ENCODE data around the gene RAB17. TPM values are rescaled to one million over a fixed set of nuclear protein-coding genes. Genes with fewer than 3 reads are reported as not detected.

Gene RAB17
- total RNA-seq, 1 experiment from 2014 or later: 41.8 TPM

GRCh38 chr2:237561221-237561620 lies 29.3 kb downstream of the RAB17 start:
- Histone ChIP-seq H4K20me1 (ENCODE audit: insufficient read depth) (no peaks in the 10 kb centered on the region), H3K36me3 (ENCODE audit: control insufficient read depth in 1 of 2, insufficient read depth in 2 of 2, low read length in 2 of 2) (0 out of 4 replicates have a peak, but pooled peaks cover 0 to 2% of the 10 kb centered on the region in 2 experiments), H2AFZ (ENCODE audit: low read depth, low read length, poor library complexity, severe bottlenecking) (no peak overlapping the region), H3K9me3 (ENCODE audit: control insufficient read depth in 1 of 2, insufficient read depth in 1 of 2, low read depth in 1 of 2, low read length in 2 of 2) (0 out of 4 replicates have a peak, but pooled peaks cover 2 to 3% of the 10 kb centered on the region in 2 experiments), H3K9me2 (ENCODE audit: insufficient read depth) (no peaks in the 10 kb centered on the region), H3K27ac (ENCODE audit: low read depth, low read length) (no peak overlapping the region), H3K4me2 (ENCODE audit: low read length) (no peak overlapping the region), H3K9ac (ENCODE audit: low read length) (no peak overlapping the region), H3K79me2 (ENCODE audit: insufficient read depth, low read length) (no peaks in the 10 kb centered on the region), H3K4me3 (replicated peaks in 1 of 2; ENCODE audit: low read depth in 1 of 2, low read length in 2 of 2) (no peak overlapping the region), H3K27me3 (ENCODE audit: insufficient read depth, low read length) (no peaks in the 10 kb centered on the region), H3K4me1 (ENCODE audit: control insufficient read depth in 1 of 2, insufficient read depth in 2 of 2, low read length in 2 of 2) (no peaks in the 10 kb centered on the region)
- no peak for DNase-seq (ENCODE audit: low read depth, low spot score)
- ChIA-PET CTCF (interaction anchor here (0.8 kb wide), 1 partner anchor 48 kb away, joined by 4 read pairs; no protein-coding TSS in a partner anchor), POLR2A (no interaction called here), RAD21 (ENCODE audit: low non-redundant PET in 1 of 2, low total read pairs in 2 of 2, uncharacterized antibody in 2 of 2, unreplicated experiment in 2 of 2) (no interaction called here)
- no peak; the same call in 1 of the 2 replicates for ATAC-seq
- TF ChIP-seq EZH2 (IDR thresholded peaks at IDR 0.05): no peak
- no peak for TF ChIP-seq JUND (IDR thresholded peaks at IDR 0.05)
- no peak for TF ChIP-seq REST (IDR thresholded peaks at IDR 0.05; ENCODE audit: low read depth)
- TF ChIP-seq YY1 (IDR thresholded peaks at IDR 0.05; ENCODE audit: extremely low read depth, insufficient replicate concordance, low read depth, low read length): no peak
- TF ChIP-seq ZFX (IDR thresholded peaks at IDR 0.05): no peak
- TF ChIP-seq SP1 (IDR thresholded peaks at IDR 0.05; ENCODE audit: low read depth): no peak
- TF ChIP-seq TCF7L2 (IDR thresholded peaks at IDR 0.05; ENCODE audit: borderline replicate concordance, extremely low read depth, insufficient read depth, insufficient read length): no peak
- TF ChIP-seq SRF (IDR thresholded peaks at IDR 0.05; ENCODE audit: low read depth): no peak
- no peak for TF ChIP-seq RAD21 (IDR thresholded peaks at IDR 0.05; ENCODE audit: low read depth)
- TF ChIP-seq ZBTB33 (IDR thresholded peaks at IDR 0.05; ENCODE audit: extremely low read depth, insufficient replicate concordance, low read length): no peak
- TF ChIP-seq CTCF (IDR thresholded peaks at IDR 0.05 in 2 of 3, conservative IDR thresholded peaks at IDR 0.05 in 1 of 3; ENCODE audit: borderline replicate concordance in 1 of 3, insufficient read depth in 1 of 3, low read depth in 2 of 3, low read length in 2 of 3): no peak
- TF ChIP-seq CBX3 (IDR thresholded peaks at IDR 0.05; ENCODE audit: low read depth): no peak
- intact Hi-C loops (cut with micrococcal nuclease): no loop called here
- BruUV-seq (replicated peaks): no TSS peak
